GM13976 (cell line): Measurements from ENCODE around the gene ARHGAP1.
"Not testable (repeated sequence)": the region's sequence is repeated elsewhere in the genome, so short reads cannot be mapped to it uniquely, and the experiment has no call there.

Experiments used
- DNase-seq: peaks from one replicate; pipeline ENCODE4 v3.0.0; 2012; ENCODE audit warnings: low spot score
- in situ Hi-C: fragments of 300-500 bp; cut with MboI; formaldehyde crosslinking; loops from one replicate; pipeline ENCODE4 v1.12.0; 2022; ENCODE audit warnings: low sequenced_read_pairs, mixed read lengths, inconsistent platforms; ENCODE audit not compliant: unreplicated experiment
- TF ChIP-seq, protein P1 (sequence below): IDR thresholded peaks from 2 replicates; pipeline ENCODE4 v1.5.1; 2012; ENCODE audit warnings: borderline replicate concordance, mild to moderate bottlenecking; ENCODE audit not compliant: insufficient read depth; ENCODE audit errors: extremely low read depth, missing control alignments, control extremely low read depth

The ARHGAP1 gene

DNA sequence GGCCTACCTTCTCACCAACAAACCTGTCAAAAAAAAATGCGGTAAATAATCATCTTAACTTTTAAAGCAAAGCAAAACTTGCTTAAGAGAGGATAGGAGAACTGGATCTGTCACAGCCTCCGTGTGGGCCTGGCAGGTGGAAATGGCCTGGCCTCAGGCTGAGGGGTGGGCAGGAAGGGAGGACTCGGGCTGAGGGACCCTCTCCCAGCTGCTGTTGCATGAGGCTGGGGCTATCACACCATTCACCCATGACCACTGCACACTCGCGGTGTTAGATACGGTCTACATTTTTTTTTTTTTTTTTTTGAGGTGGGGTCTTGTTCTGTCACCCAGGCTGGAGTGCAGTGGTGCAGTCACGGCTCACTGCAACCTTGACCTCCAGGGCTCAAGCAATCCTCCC is 24.5 kb downstream of the ARHGAP1 start:
- in situ Hi-C loops: no loop called here
- peak; percentile 19 for DNase-seq
- TF ChIP-seq, protein P1, sequence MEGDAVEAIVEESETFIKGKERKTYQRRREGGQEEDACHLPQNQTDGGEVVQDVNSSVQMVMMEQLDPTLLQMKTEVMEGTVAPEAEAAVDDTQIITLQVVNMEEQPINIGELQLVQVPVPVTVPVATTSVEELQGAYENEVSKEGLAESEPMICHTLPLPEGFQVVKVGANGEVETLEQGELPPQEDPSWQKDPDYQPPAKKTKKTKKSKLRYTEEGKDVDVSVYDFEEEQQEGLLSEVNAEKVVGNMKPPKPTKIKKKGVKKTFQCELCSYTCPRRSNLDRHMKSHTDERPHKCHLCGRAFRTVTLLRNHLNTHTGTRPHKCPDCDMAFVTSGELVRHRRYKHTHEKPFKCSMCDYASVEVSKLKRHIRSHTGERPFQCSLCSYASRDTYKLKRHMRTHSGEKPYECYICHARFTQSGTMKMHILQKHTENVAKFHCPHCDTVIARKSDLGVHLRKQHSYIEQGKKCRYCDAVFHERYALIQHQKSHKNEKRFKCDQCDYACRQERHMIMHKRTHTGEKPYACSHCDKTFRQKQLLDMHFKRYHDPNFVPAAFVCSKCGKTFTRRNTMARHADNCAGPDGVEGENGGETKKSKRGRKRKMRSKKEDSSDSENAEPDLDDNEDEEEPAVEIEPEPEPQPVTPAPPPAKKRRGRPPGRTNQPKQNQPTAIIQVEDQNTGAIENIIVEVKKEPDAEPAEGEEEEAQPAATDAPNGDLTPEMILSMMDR: no peak

DNA sequence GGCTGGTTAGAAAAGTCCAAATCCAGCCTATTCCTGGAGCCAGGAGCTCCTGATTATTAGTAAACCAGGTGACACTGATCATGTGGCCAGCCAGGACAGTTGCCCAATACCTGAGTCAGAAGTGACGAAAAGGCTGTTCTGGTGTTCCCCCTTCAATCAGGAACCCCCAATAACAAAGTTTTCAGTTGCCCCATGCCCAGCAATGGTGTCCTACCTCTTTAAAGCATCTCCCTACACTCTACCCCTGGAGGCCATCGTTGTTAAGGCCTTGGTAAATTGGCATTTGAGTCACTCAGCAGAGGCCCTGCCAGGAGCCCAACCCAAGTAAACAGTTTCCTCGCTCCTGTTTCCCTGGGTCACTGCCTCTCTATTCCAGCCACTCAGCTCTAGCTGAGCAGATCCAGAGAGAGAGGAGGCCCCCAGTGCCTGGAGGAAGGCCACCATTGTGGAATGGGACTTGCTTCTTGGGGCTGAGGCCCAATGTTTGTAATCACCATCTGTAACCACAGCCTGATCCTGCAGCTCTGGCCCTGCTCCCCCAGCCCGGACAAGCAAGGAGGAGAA is 25.0 kb downstream of the ARHGAP1 start:
- DNase-seq: peak; percentile 34
- in situ Hi-C loops: no loop called here
- TF ChIP-seq, protein P1: no peak

DNA sequence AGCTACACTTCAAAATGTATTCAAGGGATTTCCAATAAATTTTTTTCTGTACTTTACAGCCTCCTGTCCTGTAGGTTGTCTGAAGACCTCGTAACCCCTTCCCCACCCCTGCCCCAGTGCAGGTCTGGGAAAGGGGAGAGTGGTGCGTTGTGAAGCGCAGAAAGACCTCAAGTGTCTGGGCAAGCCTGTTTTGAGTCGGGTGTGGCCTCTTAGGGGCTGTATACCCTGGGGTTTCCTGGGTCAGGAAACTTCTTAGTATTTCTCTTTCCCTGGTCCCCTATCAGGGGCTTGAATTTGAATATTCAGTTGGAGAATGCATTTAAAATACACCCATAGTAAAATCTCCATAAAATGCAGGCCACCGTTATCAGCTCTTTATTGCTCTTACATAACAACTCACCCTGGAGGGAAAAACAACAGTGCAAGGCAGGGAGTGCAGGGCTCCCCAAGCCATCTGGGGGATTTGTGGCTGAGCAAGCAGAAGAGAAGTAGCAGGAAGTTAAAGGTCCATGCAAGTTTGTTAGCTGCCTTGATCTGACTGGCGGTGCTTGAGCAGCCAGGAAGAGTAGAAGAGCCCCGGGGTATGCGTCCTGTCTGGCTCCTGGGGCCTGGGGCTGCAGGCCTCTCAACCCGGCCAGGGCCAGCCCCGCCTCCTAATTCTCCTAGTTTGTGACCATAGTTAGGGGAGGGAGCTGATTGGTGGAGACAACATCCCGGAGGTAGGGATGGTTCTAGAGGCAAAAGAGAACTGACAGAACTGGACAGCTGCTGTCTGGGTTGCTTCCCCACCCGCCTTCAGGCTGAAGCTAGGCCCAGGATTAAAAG is 25.7 kb downstream of the ARHGAP1 start:
- TF ChIP-seq, protein P1: no peak
- DNase-seq: peak; percentile 45
- in situ Hi-C loops: no loop called here

DNA sequence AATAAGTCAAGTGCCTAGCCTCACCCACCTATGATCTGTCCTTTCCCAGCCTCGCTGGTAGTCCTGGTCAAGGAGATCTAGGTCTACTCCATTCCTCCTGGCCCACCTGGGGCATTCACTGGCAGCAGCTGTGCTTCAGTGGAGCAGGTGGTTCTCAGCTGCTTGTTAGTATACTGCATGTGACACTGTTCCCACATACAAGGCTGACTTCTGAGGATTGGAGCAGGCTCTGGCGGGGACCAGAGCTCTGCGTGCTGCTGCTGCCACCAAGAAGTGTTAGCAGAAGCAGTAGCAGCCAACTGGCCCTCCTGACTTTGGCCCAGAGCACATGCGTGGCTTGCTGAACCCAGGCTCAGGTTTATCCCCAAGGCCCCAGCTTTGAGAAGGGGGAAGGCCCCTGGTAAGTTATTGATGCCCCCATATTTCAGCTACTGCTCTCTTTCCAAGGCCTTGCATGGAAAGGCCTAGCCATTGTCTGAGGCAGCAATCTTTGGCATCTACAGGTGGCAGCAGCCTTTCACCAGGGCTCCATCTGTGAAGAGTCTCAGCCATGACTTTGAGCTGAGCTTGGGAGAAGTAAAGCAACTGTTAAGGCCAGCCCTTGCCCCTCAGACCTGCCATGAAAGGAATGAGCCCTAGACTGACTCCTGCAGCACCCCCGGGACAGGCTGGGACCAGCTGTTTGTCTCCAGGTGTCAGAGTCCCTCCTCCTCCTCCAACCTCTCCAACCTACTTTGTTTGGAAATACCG is 26.5 kb downstream of the ARHGAP1 start:
- in situ Hi-C loops: no loop called here
- TF ChIP-seq, protein P1: no peak
- DNase-seq: no peak

DNA sequence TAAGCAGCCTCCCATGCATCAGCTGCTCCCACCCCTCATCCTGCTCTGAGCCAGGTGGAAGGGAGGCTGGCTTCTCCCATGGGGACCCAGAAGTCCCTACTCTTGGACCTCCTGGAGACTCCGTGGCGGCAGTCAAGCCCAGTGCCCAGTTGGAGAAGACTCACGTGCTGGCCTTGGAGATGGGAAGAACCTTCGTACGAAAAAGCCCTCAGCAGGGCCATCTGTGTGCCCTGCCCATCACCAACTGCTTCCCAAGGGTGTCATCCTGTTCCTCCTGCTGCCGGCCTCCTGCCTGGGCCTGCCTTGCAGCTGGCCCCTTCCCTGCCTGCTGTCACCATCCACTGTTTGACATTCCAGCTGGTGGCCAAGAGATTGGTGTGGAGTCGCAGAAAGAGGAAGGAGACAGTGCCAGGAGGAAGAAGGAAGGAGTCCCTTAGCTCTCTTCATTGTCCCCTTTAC is 28.0 kb downstream of the ARHGAP1 start:
- TF ChIP-seq, protein P1: no peak
- DNase-seq: no peak
- in situ Hi-C loops: no loop called here

DNA sequence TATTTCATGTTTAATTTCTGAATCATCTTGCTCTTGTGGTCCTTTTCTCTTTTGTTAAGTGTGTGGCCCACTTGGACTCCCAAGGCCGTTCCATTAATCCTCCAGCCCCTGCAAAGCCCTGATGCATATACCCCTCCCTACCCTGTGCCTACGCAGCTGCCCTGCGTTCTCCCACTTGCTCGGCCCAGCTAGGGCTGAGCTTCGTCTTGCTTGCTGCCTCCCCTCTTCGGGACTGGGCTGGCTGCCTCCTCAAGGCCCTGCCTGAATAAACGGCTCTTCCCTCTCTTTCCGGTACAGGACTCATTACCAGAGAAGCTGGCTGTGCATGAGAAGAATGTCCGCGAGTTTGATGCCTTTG is 28.5 kb downstream of the ARHGAP1 start:
- DNase-seq: no peak
- TF ChIP-seq, protein P1: no peak
- in situ Hi-C loops: no loop called here

DNA sequence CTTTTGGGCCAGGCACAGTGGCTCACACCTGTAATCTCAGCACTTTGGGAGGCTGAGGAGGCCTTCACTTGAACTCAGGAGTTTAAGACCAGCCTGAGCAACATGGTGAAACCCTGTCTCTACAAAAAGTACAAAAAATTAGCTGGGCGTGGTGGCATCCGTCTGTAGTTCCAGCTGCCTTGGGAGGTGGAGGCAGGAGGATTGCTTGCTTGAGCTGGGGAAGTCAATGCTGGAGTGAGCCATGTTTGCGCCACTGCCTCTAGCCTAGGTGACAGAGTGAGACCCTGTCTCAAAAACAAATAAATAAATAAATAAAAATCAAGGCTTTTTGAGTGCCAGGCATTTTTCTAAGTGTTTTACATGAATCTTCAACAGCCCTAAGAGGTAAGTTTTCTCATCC is 29.9 kb downstream of the ARHGAP1 start:
- in situ Hi-C loops: not testable (repeated sequence)

More for the DNA sequence above, 29.9 kb downstream of the ARHGAP1 start:
- DNase-seq: not testable (repeated sequence)
